HepG2 (cell line): ENCODE measurements around the gene B4GALT4. TPM values are rescaled to one million over a fixed set of nuclear protein-coding genes. Genes with fewer than 3 reads are reported as not detected.

Source experiments
- ATAC-seq: fragments of 200-7000 bp; cut with Tn5 transposase; 3 replicates; pipeline ENCODE4 v1.9.1; 2020; ENCODE audit warnings: mild to moderate bottlenecking, moderate library complexity
- BruUV-seq: library from RNA; stranded (reverse); fragments of 400-500 nt; replicated peaks from 2 replicates; lab custom pipeline; 2021; lab: Mats Ljungman, UMichigan
- CTCF ChIA-PET: fragments of 300-600 bp; formaldehyde crosslinking; extraction: SDS; loops from one replicate; lab custom pipeline; 2021; ENCODE audit warnings: low total read pairs, inconsistent platforms, low intra/inter-chr PET ratio; lab: Yijun Ruan, JAX
- POLR2A ChIA-PET: fragments of 350-600 bp; sonication (Branson Sonifier 250); formaldehyde crosslinking; loops from one replicate; lab custom pipeline; 2020; ENCODE audit warnings: antibody characterized with exemption, inconsistent platforms; lab: Yijun Ruan, JAX
- DNase-seq: peaks from one replicate; pipeline ENCODE4 v3.0.0-alpha.2; 2015; ENCODE audit warnings: low spot score
- FAIRE-seq: peaks from 3 replicates; lab custom pipeline; 2011; peaks lifted over from hg19 to GRCh38; lab: Jason Lieb, UNC
- H2AFZ ChIP-seq: one replicate; pipeline ENCODE4 v1.6.1; 2011; ENCODE audit warnings: low read length, inconsistent platforms
- H3K27ac ChIP-seq: fragments of 300-600 bp; 3 replicates; pipeline ENCODE4 v1.8.0; 2011; ENCODE audit warnings: mixed run types, mild to moderate bottlenecking, mixed read lengths, low read length, inconsistent platforms; ENCODE audit not compliant: insufficient read depth; ENCODE audit errors: extremely low read length
- H3K27me3 ChIP-seq, 2 experiments: fragments of 200-600 bp in 1 of 2; 2 replicates in 1 of 2; 3 replicates in 1 of 2; pipeline versions ENCODE4 v1.6.0 to v1.8.0; 2011; ENCODE audit warnings: low read length in 2 of 2, mild to moderate bottlenecking in 2 of 2, moderate library complexity in 2 of 2, inconsistent platforms in 1 of 2; ENCODE audit not compliant: insufficient read depth in 2 of 2, control insufficient read depth in 1 of 2
- H3K36me3 ChIP-seq, 2 experiments: fragments of 200-600 bp in 1 of 2; replicated peaks in 1 of 2; 2 replicates in 1 of 2; 3 replicates in 1 of 2; pipeline versions ENCODE4 v1.5.1 to v1.8.0; 2011; ENCODE audit warnings: low read length in 2 of 2, inconsistent platforms in 1 of 2; ENCODE audit not compliant: insufficient read depth in 2 of 2, control insufficient read depth in 1 of 2
- H3K4me1 ChIP-seq: 2 replicates; pipeline ENCODE4 v1.5.1; 2012; ENCODE audit warnings: low read length, inconsistent platforms; ENCODE audit not compliant: insufficient read depth
- H3K4me2 ChIP-seq: 2 replicates; pipeline ENCODE4 v1.6.0; 2011; ENCODE audit warnings: low read depth, low read length, inconsistent platforms
- H3K4me3 ChIP-seq, 3 experiments: fragments of 200-600 bp in 1 of 3; sonication (generic), shearing (Covaris generic) in 1 of 3; replicated peaks in 1 of 3; 2 replicates each; pipeline ENCODE4 v1.5.1; 2011 to 2016; ENCODE audit warnings: low read length in 3 of 3, inconsistent platforms in 2 of 3, low read depth in 2 of 3, mild to moderate bottlenecking in 2 of 3, control low read depth in 1 of 3, mixed read lengths in 1 of 3; ENCODE audit not compliant: insufficient read depth in 1 of 3
- H3K79me2 ChIP-seq: one replicate; pipeline ENCODE4 v1.6.1; 2011; ENCODE audit warnings: low read length, inconsistent platforms; ENCODE audit not compliant: insufficient read depth
- H3K9ac ChIP-seq: 2 replicates; pipeline ENCODE4 v1.6.0; 2011; ENCODE audit warnings: mild to moderate bottlenecking, low read depth, low read length, inconsistent platforms; ENCODE audit not compliant: insufficient read depth
- H3K9me3 ChIP-seq: 2 replicates; pipeline ENCODE4 v1.5.1; 2012; ENCODE audit warnings: mild to moderate bottlenecking, low read length
- H4K20me1 ChIP-seq: 2 replicates; pipeline ENCODE4 v1.6.0; 2011; ENCODE audit warnings: inconsistent platforms, mild to moderate bottlenecking, low read length, moderate library complexity; ENCODE audit not compliant: insufficient read depth
- WGBS: methylation state at CpG from one replicate; pipeline ENCODE4 v1.1.6; 2017; ENCODE audit warnings: low lambda C conversion rate; 5-methylcytosine and 5-hydroxymethylcytosine counted together
- in situ Hi-C: cut with HindIII; loops from 2 replicates; pipeline ENCODE4 v1.10.0; 2017; ENCODE audit warnings: low pct_unique_long_range_greater_than_20kb; ENCODE audit not compliant: extremely low pct_ligation_motif_present
- intact Hi-C: fragments of 100-400 bp; cut with micrococcal nuclease; formaldehyde crosslinking; loops from one replicate; pipeline ENCODE4 v1.10.0; 2022; ENCODE audit not compliant: unreplicated experiment
- polyA plus RNA-seq, 8 experiments: library from polyadenylated mRNA; depleted of rRNA in 3 of 8; stranded (reverse) in 7 of 8; unstranded in 1 of 8; fragments of >200 nt; fragmentation: Illumina TruSeq in 4 of 8; extraction: Trizol in 4 of 8; gene quantifications; 2 replicates each; pipeline versions ENCODE4 v1.2.1 to v1.2.3, GENCODE V29; 2011 to 2016; ENCODE audit warnings: low read depth in 4 of 8, missing spikeins in 1 of 8, mixed read lengths in 1 of 8; ENCODE audit not compliant: insufficient read depth in 1 of 8
- total RNA-seq, 5 experiments: library from RNA; depleted of rRNA; stranded (reverse); fragments of >200 nt; fragmentation: Illumina TruSeq; extraction: Trizol; gene quantifications; 2 replicates each; pipeline ENCODE4 v1.2.3, GENCODE V29; 2016; ENCODE audit warnings: low read depth in 1 of 5
- TF ChIP-seq, protein P1 (sequence below), 2 experiments: sonication (generic) in 1 of 2; formaldehyde crosslinking in 1 of 2; IDR thresholded peaks; 2 replicates each; pipeline versions ENCODE4 v1.6.1 to v1.9.0; 2014 to 2022; ENCODE audit warnings: antibody characterized with exemption in 1 of 2, borderline replicate concordance in 1 of 2, inconsistent platforms in 1 of 2, low read depth in 1 of 2, missing genetic modification reagents in 1 of 2

The B4GALT4 gene
- total and polyA plus RNA-seq, 2 of the 13 experiments (the other 11 are each of a cell fraction or from before 2014, with no cell fraction given): 16.9 to 29.0 TPM

GRCh38 chr3:119219069-119219468 is 21.6 kb downstream of the B4GALT4 start:
- CTCF ChIA-PET: no interaction called here
- no peak overlapping the region for H3K4me2 ChIP-seq
- no peak overlapping the region for H3K9ac ChIP-seq
- no peaks in the 10 kb centered on the region for H3K79me2 ChIP-seq
- H3K9me3 ChIP-seq: no peaks in the 10 kb centered on the region
- POLR2A ChIA-PET: no interaction called here
- no peaks in the 10 kb centered on the region for H3K4me1 ChIP-seq
- intact Hi-C loops: no loop called here
- in situ Hi-C loops: no loop called here
- no peak for FAIRE-seq
- peaks cover 23 to 87% of the 10 kb centered on the region in 2 experiments for H3K36me3 ChIP-seq
- no peaks in the 10 kb centered on the region for H3K27me3 ChIP-seq
- no peak for ATAC-seq
- WGBS: 100% methylated on average over 4 of the region's 4 CpGs
- TF ChIP-seq, protein P1, sequence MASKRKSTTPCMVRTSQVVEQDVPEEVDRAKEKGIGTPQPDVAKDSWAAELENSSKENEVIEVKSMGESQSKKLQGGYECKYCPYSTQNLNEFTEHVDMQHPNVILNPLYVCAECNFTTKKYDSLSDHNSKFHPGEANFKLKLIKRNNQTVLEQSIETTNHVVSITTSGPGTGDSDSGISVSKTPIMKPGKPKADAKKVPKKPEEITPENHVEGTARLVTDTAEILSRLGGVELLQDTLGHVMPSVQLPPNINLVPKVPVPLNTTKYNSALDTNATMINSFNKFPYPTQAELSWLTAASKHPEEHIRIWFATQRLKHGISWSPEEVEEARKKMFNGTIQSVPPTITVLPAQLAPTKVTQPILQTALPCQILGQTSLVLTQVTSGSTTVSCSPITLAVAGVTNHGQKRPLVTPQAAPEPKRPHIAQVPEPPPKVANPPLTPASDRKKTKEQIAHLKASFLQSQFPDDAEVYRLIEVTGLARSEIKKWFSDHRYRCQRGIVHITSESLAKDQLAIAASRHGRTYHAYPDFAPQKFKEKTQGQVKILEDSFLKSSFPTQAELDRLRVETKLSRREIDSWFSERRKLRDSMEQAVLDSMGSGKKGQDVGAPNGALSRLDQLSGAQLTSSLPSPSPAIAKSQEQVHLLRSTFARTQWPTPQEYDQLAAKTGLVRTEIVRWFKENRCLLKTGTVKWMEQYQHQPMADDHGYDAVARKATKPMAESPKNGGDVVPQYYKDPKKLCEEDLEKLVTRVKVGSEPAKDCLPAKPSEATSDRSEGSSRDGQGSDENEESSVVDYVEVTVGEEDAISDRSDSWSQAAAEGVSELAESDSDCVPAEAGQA (IDR thresholded peaks at IDR 0.05; ENCODE audit: low read depth): no peak
- TF ChIP-seq, protein P1 (CRISPR knock-in tag; IDR thresholded peaks at IDR 0.05; ENCODE audit: borderline replicate concordance): no peak
- no peak overlapping the region for H3K4me3 ChIP-seq
- H2AFZ ChIP-seq: no peak overlapping the region
- no peaks in the 10 kb centered on the region for H4K20me1 ChIP-seq
- no peak overlapping the region for H3K27ac ChIP-seq
- no TSS peak for BruUV-seq
- no peak for DNase-seq
